Measurements from ENCODE around the gene CCM2. TPM values are rescaled to one million over a fixed set of nuclear protein-coding genes. Genes with fewer than 3 reads are reported as not detected.

Gene CCM2
- total and polyA plus RNA-seq, 4 donors, result 21.7 to 57.6 (median 51.1) TPM

GRCh38 chr7:45080958-45081669 is 81.1 kb downstream of the CCM2 start:
- DNase-seq, result no peak
- 93% methylated on average over 14 of the region's 14 CpGs for WGBS, 2 donors
- H3K4me1 ChIP-seq (ENCODE audit: control insufficient read depth in 5 of 5, insufficient read depth in 5 of 5, low read length in 5 of 5), result peaks cover 0 to 13% (median 0%) of the 10 kb centered on the region in 5 donors

GRCh38 chr7:45081670-45081974 is 81.6 kb downstream of the CCM2 start:
- Histone ChIP-seq H3K36me3 (ENCODE audit: control insufficient read depth in 4 of 4, insufficient read depth in 4 of 4, low read length in 4 of 4) (peaks cover 0 to 15% (median 8%) of the 10 kb centered on the region in 4 donors), H3K4me1 (ENCODE audit: control insufficient read depth in 5 of 5, insufficient read depth in 5 of 5, low read length in 5 of 5) (peaks cover 0 to 13% (median 0%) of the 10 kb centered on the region in 5 donors), H3K9ac (ENCODE audit: insufficient read depth in 1 of 2, low read length in 2 of 2) (no peak overlapping the region), H3K27ac (ENCODE audit: low read depth in 1 of 2, low read length in 1 of 2) (no peak overlapping the region), H3K9me3 (ENCODE audit: control insufficient read depth in 4 of 4, insufficient read depth in 3 of 4, low read length in 3 of 4) (no peaks in the 10 kb centered on the region), H3K27me3 (ENCODE audit: control insufficient read depth in 3 of 3, insufficient read depth in 3 of 3, low read length in 2 of 3) (no peaks in the 10 kb centered on the region), H3K4me3 (no peak overlapping the region)
- 94 to 99% methylated on average over 9 of the region's 9 CpGs for WGBS, 2 donors
- ATAC-seq (ENCODE audit: insufficient read depth, low FRiP score) (no peak), DNase-seq (no peak)
- no peak for TF ChIP-seq CTCF (IDR thresholded peaks at IDR 0.05; ENCODE audit: control extremely low read depth, extremely low read depth)

More at GRCh38 chr7:45080958-45081669, 81.1 kb downstream of the CCM2 start:
- Histone ChIP-seq H3K4me3 (no peak overlapping the region), H3K9ac (ENCODE audit: insufficient read depth in 1 of 2, low read length in 2 of 2) (no peak overlapping the region), H3K36me3 (ENCODE audit: control insufficient read depth in 4 of 4, insufficient read depth in 4 of 4, low read length in 4 of 4) (peaks cover 0 to 15% (median 11%) of the 10 kb centered on the region in 4 donors), H3K27ac (ENCODE audit: low read depth in 1 of 2, low read length in 1 of 2) (no peak overlapping the region), H3K9me3 (ENCODE audit: control insufficient read depth in 4 of 4, insufficient read depth in 3 of 4, low read length in 3 of 4) (no peaks in the 10 kb centered on the region), H3K27me3 (ENCODE audit: control insufficient read depth in 3 of 3, insufficient read depth in 3 of 3, low read length in 2 of 3) (no peaks in the 10 kb centered on the region)
- no peak for TF ChIP-seq CTCF (IDR thresholded peaks at IDR 0.05; ENCODE audit: control extremely low read depth, extremely low read depth)
- no peak for ATAC-seq (ENCODE audit: insufficient read depth, low FRiP score)

GRCh38 chr7:45082031-45082830 is 82.2 kb downstream of the CCM2 start:
- H3K4me3 ChIP-seq, result no peak overlapping the region
- WGBS, 2 donors, result 79 to 84% methylated on average over 16 to 18 of the region's 18 CpGs
- peaks cover 0 to 13% (median 5%) of the 10 kb centered on the region in 4 donors for H3K36me3 ChIP-seq (ENCODE audit: control insufficient read depth in 4 of 4, insufficient read depth in 4 of 4, low read length in 4 of 4)
- DNase-seq (no peak), ATAC-seq (ENCODE audit: insufficient read depth, low FRiP score) (peak; percentile 16)
- TF ChIP-seq CTCF (IDR thresholded peaks at IDR 0.05; ENCODE audit: control extremely low read depth, extremely low read depth), result no peak
- H3K27me3 ChIP-seq (ENCODE audit: control insufficient read depth in 3 of 3, insufficient read depth in 3 of 3, low read length in 2 of 3), result no peaks in the 10 kb centered on the region
- H3K4me1 ChIP-seq (ENCODE audit: control insufficient read depth in 5 of 5, insufficient read depth in 5 of 5, low read length in 5 of 5), result peaks cover 0 to 13% (median 0%) of the 10 kb centered on the region in 5 donors
- no peak overlapping the region for H3K9ac ChIP-seq (ENCODE audit: insufficient read depth in 1 of 2, low read length in 2 of 2)
- H3K9me3 ChIP-seq (ENCODE audit: control insufficient read depth in 4 of 4, insufficient read depth in 3 of 4, low read length in 3 of 4), result no peaks in the 10 kb centered on the region
- no peak overlapping the region for H3K27ac ChIP-seq (ENCODE audit: low read depth in 1 of 2, low read length in 1 of 2)

All from lung (tissue), 12 donors.